Measurements from ENCODE around the gene IDUA. TPM values are rescaled to one million over a fixed set of nuclear protein-coding genes. Genes with fewer than 3 reads are reported as not detected.

Gene IDUA
- total RNA-seq, 1 donor from 2014 or later, result 46.0 TPM

GRCh38 chr4:1026115-1026514 is 39.3 kb downstream of the IDUA start:
- no peak for TF ChIP-seq CTCF (IDR thresholded peaks at IDR 0.05)
- H3K27me3 Mint-ChIP-seq (ENCODE audit: low read depth), result no peaks in the 10 kb centered on the region
- no peak for DNase-seq (ENCODE audit: low spot score)
- H3K36me3 Mint-ChIP-seq (ENCODE audit: low read depth), result peaks cover 8% of the 10 kb centered on the region
- peaks cover 4% of the 10 kb centered on the region for H3K4me1 Mint-ChIP-seq (ENCODE audit: low read depth)
- H3K4me3 Mint-ChIP-seq (ENCODE audit: unreplicated experiment), result no peak overlapping the region
- no peaks in the 10 kb centered on the region for H3K9me3 Mint-ChIP-seq (ENCODE audit: low read depth)
- H3K27ac Mint-ChIP-seq (ENCODE audit: unreplicated experiment), result no peak overlapping the region

- peaks cover 8% of the 10 kb centered on the region for H3K36me3 Mint-ChIP-seq (ENCODE audit: low read depth)
Measured at GRCh38 chr4:1027219-1027914, 40.5 kb downstream of the IDUA start.

GRCh38 chr4:1027915-1028238 is 41.0 kb downstream of the IDUA start:
- Mint-ChIP-seq H3K27me3 (ENCODE audit: low read depth) (no peaks in the 10 kb centered on the region), H3K27ac (ENCODE audit: unreplicated experiment) (no peak overlapping the region), H3K9me3 (ENCODE audit: low read depth) (no peaks in the 10 kb centered on the region), H3K4me1 (ENCODE audit: low read depth) (peaks cover 4% of the 10 kb centered on the region), H3K36me3 (ENCODE audit: low read depth) (peaks cover 8% of the 10 kb centered on the region), H3K4me3 (ENCODE audit: unreplicated experiment) (no peak overlapping the region)
- DNase-seq (ENCODE audit: low spot score), result no peak
- TF ChIP-seq CTCF (IDR thresholded peaks at IDR 0.05), result no peak

More at GRCh38 chr4:1027219-1027914, 40.5 kb downstream of the IDUA start:
- no peak overlapping the region for H3K27ac Mint-ChIP-seq (ENCODE audit: unreplicated experiment)
- no peak for DNase-seq (ENCODE audit: low spot score)
- H3K27me3 Mint-ChIP-seq (ENCODE audit: low read depth), result no peaks in the 10 kb centered on the region
- no peak overlapping the region for H3K4me3 Mint-ChIP-seq (ENCODE audit: unreplicated experiment)
- TF ChIP-seq CTCF (IDR thresholded peaks at IDR 0.05), result no peak
- peaks cover 4% of the 10 kb centered on the region for H3K4me1 Mint-ChIP-seq (ENCODE audit: low read depth)
- no peaks in the 10 kb centered on the region for H3K9me3 Mint-ChIP-seq (ENCODE audit: low read depth)

- H3K36me3 Mint-ChIP-seq (ENCODE audit: low read depth), result peaks cover 8% of the 10 kb centered on the region
- TF ChIP-seq CTCF (IDR thresholded peaks at IDR 0.05), result no peak
Measured at GRCh38 chr4:1028574-1029220, 41.9 kb downstream of the IDUA start.

GRCh38 chr4:1029529-1029928 is 42.7 kb downstream of the IDUA start:
- no peaks in the 10 kb centered on the region for H3K27me3 Mint-ChIP-seq (ENCODE audit: low read depth)
- peaks cover 4% of the 10 kb centered on the region for H3K4me1 Mint-ChIP-seq (ENCODE audit: low read depth)
- DNase-seq (ENCODE audit: low spot score), result no peak
- no peak overlapping the region for H3K27ac Mint-ChIP-seq (ENCODE audit: unreplicated experiment)
- H3K4me3 Mint-ChIP-seq (ENCODE audit: unreplicated experiment), result no peak overlapping the region
- H3K36me3 Mint-ChIP-seq (ENCODE audit: low read depth), result peaks cover 8% of the 10 kb centered on the region
- H3K9me3 Mint-ChIP-seq (ENCODE audit: low read depth), result no peaks in the 10 kb centered on the region
- TF ChIP-seq CTCF (IDR thresholded peaks at IDR 0.05), result no peak

More at GRCh38 chr4:1028574-1029220, 41.9 kb downstream of the IDUA start:
- H3K4me3 Mint-ChIP-seq (ENCODE audit: unreplicated experiment), result no peak overlapping the region
- no peak overlapping the region for H3K27ac Mint-ChIP-seq (ENCODE audit: unreplicated experiment)
- H3K9me3 Mint-ChIP-seq (ENCODE audit: low read depth), result no peaks in the 10 kb centered on the region
- no peaks in the 10 kb centered on the region for H3K27me3 Mint-ChIP-seq (ENCODE audit: low read depth)
- no peak for DNase-seq (ENCODE audit: low spot score)
- H3K4me1 Mint-ChIP-seq (ENCODE audit: low read depth), result peaks cover 4% of the 10 kb centered on the region
